NK-92 treated with Interleukin-12 subunit alpha and Interleukin-12 subunit beta, amount 100 ng/mL, for 24 hours (cell line): ENCODE results near the gene PPP1R18.
A peak's percentile ranks its signal among the peaks of the same experiment; 100 is the strongest.
"Not testable (repeated sequence)": the region's sequence is repeated elsewhere in the genome, so short reads cannot be mapped to it uniquely, and the experiment has no call there.

Source experiments
- DNase-seq: peaks from one replicate; lab custom pipeline; 2025; lab: John Stamatoyannopoulos, UW

The PPP1R18 gene

GRCh38 chr6:30719791-30720737 lies 33.6 kb upstream of the PPP1R18 start, which contains the start of gene TUBB:
TUBB (plus strand) TSS chr6:30720352; CDS start chr6:30720507, 155 bp downstream.
- DNase-seq: peak; percentile 95

- no peak for DNase-seq
These were observed 32.9 kb upstream of the PPP1R18 start for GRCh38 chr6:30719356-30719755.

- DNase-seq: not testable (repeated sequence)
These were observed 31.6 kb upstream of the PPP1R18 start for GRCh38 chr6:30717845-30718720.

GRCh38 chr6:30717129-30717844 lies 30.8 kb upstream of the PPP1R18 start, which contains the start of gene MDC1:
MDC1 (minus strand) TSS chr6:30717281; CDS start chr6:30715175, 2,106 bp downstream.
- peak; percentile 100 for DNase-seq

GRCh38 chr6:30716879-30717128 lies 30.4 kb upstream of the PPP1R18 start:
- DNase-seq: no peak

GRCh38 chr6:30714263-30714662 lies 27.8 kb upstream of the PPP1R18 start:
- DNase-seq: no peak

- DNase-seq: no peak
These were observed 26.0 kb upstream of the PPP1R18 start for GRCh38 chr6:30712441-30712945.

- DNase-seq: no peak
These were observed 25.4 kb upstream of the PPP1R18 start for GRCh38 chr6:30711758-30712380.

- DNase-seq: no peak
These were observed 22.8 kb upstream of the PPP1R18 start for GRCh38 chr6:30709101-30709868.

GRCh38 chr6:30707281-30707850 lies 20.9 kb upstream of the PPP1R18 start:
- DNase-seq: no peak

GRCh38 chr6:30705620-30706019 lies 19.2 kb upstream of the PPP1R18 start:
- no peak for DNase-seq

- no peak for DNase-seq
These were observed 17.4 kb upstream of the PPP1R18 start for GRCh38 chr6:30703821-30704220.

- no peak for DNase-seq
These were observed 16.6 kb upstream of the PPP1R18 start for GRCh38 chr6:30703011-30703410.

GRCh38 chr6:30700340-30700739 lies 13.9 kb upstream of the PPP1R18 start:
- DNase-seq: no peak

- no peak for DNase-seq
These were observed 10.0 kb upstream of the PPP1R18 start for GRCh38 chr6:30696432-30696831.

GRCh38 chr6:30691208-30691847 lies 4.9 kb upstream of the PPP1R18 start:
- no peak for DNase-seq

GRCh38 chr6:30690403-30691207 lies 4.2 kb upstream of the PPP1R18 start, which contains the start of gene NRM:
NRM (minus strand) TSS chr6:30690984; CDS start chr6:30690974, 10 bp downstream.
- peak; percentile 64 for DNase-seq

- no peak for DNase-seq
These were observed 3.5 kb upstream of the PPP1R18 start for GRCh38 chr6:30689985-30690384.
